Measurements from ENCODE around the gene GALNT17.

GALNT17 gene

GRCh38 chr7:71342202-71342601 is 210.3 kb downstream of the GALNT17 start:
- Histone ChIP-seq H3K36me3 (replicated peaks; ENCODE audit: low read depth, low read length) (no peaks in the 10 kb centered on the region), H3K4me3 (ENCODE audit: low read length) (no peak overlapping the region), H3K27ac (ENCODE audit: low read length) (no peak overlapping the region), H2AFZ (ENCODE audit: low read depth, low read length) (no peak overlapping the region), H3K4me1 (ENCODE audit: low read length) (no peaks in the 10 kb centered on the region), H4K20me1 (ENCODE audit: insufficient read depth, low read length) (no peaks in the 10 kb centered on the region), H3K9me3 (ENCODE audit: insufficient read depth, low read length) (no peaks in the 10 kb centered on the region), H3K9ac (ENCODE audit: low read length) (no peak overlapping the region), H3K79me2 (ENCODE audit: low read length) (no peaks in the 10 kb centered on the region), H3K27me3 (ENCODE audit: low read depth, low read length) (no peaks in the 10 kb centered on the region), H3K4me2 (ENCODE audit: low read length) (no peak overlapping the region)
- TF ChIP-seq CTCF (IDR thresholded peaks at IDR 0.05; ENCODE audit: low read depth, low read length) (no peak), EZH2phosphoT487 (IDR thresholded peaks at IDR 0.05; ENCODE audit: low read depth) (no peak)

DNA sequence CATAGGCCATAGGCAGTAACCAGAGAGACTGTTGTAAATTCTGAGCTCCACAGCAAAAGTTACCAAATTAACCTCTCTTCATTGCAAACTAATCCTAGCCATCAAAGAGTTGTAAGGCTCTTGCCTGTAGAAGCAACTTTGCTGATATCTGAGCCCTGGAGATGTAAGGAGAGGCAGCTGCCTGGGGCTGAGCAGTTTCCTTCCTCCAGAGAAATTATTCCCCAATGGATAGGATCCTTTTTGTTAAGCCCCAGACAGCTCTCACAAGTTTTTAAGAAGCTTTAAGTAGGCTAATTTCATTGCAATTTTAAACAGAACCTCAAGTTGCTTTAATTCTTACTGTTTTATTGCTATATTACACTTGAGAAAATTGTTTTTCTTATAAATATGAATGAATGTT is 211.1 kb downstream of the GALNT17 start:
- no peak overlapping the region for H3K9ac ChIP-seq (ENCODE audit: low read length)
- no peaks in the 10 kb centered on the region for H3K9me3 ChIP-seq (ENCODE audit: insufficient read depth, low read length)
- no peak overlapping the region for H3K27ac ChIP-seq (ENCODE audit: low read length)
- no peak for TF ChIP-seq CTCF (IDR thresholded peaks at IDR 0.05; ENCODE audit: low read depth, low read length)
- no peaks in the 10 kb centered on the region for H3K4me1 ChIP-seq (ENCODE audit: low read length)
- H2AFZ ChIP-seq (ENCODE audit: low read depth, low read length), result no peak overlapping the region
- H3K27me3 ChIP-seq (ENCODE audit: low read depth, low read length), result no peaks in the 10 kb centered on the region
- no peak overlapping the region for H3K4me2 ChIP-seq (ENCODE audit: low read length)
- H3K79me2 ChIP-seq (ENCODE audit: low read length), result no peaks in the 10 kb centered on the region
- no peaks in the 10 kb centered on the region for H4K20me1 ChIP-seq (ENCODE audit: insufficient read depth, low read length)
- no peaks in the 10 kb centered on the region for H3K36me3 ChIP-seq (replicated peaks; ENCODE audit: low read depth, low read length)
- no peak overlapping the region for H3K4me3 ChIP-seq (ENCODE audit: low read length)

- no peak overlapping the region for H3K9ac ChIP-seq (ENCODE audit: low read length)
- TF ChIP-seq CTCF (IDR thresholded peaks at IDR 0.05; ENCODE audit: low read depth, low read length), result no peak
- no peak for TF ChIP-seq EZH2phosphoT487 (IDR thresholded peaks at IDR 0.05; ENCODE audit: low read depth)
These were observed 211.9 kb downstream of the GALNT17 start for GRCh38 chr7:71343892-71344291.

DNA sequence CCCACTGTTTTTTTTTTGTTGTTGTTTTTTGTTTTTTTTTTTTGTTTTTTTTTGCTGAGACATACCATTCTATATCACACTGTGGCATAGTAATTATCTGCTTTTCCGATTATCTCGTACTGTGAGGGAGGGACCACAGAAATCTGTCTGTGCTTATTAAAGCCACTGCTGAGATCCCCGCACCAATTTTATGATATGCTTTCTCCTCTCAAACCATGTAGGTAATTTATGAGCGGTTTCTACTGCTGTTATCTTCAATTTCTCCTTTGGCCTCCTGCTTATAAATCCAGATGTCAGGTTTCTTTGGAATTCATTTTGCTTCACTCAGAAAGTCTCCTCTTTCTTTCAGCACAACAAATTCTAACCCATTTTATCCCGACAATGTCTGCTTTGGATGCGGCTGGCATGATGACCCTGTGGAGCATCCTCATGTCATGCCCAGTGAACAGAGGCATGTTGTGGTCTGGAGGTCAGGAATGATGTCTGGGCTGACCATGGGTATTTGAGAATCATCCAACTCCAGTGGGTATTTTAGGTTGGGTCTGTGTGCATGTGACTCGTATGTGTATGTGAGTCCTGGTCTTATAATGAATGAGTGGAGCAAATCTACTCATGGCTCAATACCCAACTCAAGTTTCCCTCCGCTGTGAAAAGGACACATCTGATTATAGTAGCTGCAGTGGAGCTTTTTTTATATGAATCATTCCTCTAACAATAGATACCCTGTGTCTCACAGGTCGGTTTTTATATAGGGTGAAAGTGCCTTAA is 213.4 kb downstream of the GALNT17 start:
- no peaks in the 10 kb centered on the region for H4K20me1 ChIP-seq (ENCODE audit: insufficient read depth, low read length)
- no peak overlapping the region for H3K9ac ChIP-seq (ENCODE audit: low read length)
- no peak overlapping the region for H2AFZ ChIP-seq (ENCODE audit: low read depth, low read length)
- H3K27ac ChIP-seq (ENCODE audit: low read length), result no peak overlapping the region
- H3K9me3 ChIP-seq (ENCODE audit: insufficient read depth, low read length), result no peaks in the 10 kb centered on the region
- TF ChIP-seq EZH2phosphoT487 (IDR thresholded peaks at IDR 0.05; ENCODE audit: low read depth) (no peak), CTCF (IDR thresholded peaks at IDR 0.05; ENCODE audit: low read depth, low read length) (no peak)
- no peaks in the 10 kb centered on the region for H3K4me1 ChIP-seq (ENCODE audit: low read length)
- H3K27me3 ChIP-seq (ENCODE audit: low read depth, low read length), result no peaks in the 10 kb centered on the region
- H3K36me3 ChIP-seq (replicated peaks; ENCODE audit: low read depth, low read length), result no peaks in the 10 kb centered on the region
- H3K79me2 ChIP-seq (ENCODE audit: low read length), result no peaks in the 10 kb centered on the region
- H3K4me2 ChIP-seq (ENCODE audit: low read length), result no peak overlapping the region
- no peak overlapping the region for H3K4me3 ChIP-seq (ENCODE audit: low read length)

More at GRCh38 chr7:71343892-71344291, 211.9 kb downstream of the GALNT17 start:
- H3K4me2 ChIP-seq (ENCODE audit: low read length), result no peak overlapping the region
- H3K4me3 ChIP-seq (ENCODE audit: low read length), result no peak overlapping the region
- no peaks in the 10 kb centered on the region for H3K4me1 ChIP-seq (ENCODE audit: low read length)
- no peaks in the 10 kb centered on the region for H3K27me3 ChIP-seq (ENCODE audit: low read depth, low read length)
- no peaks in the 10 kb centered on the region for H3K79me2 ChIP-seq (ENCODE audit: low read length)
- H3K9me3 ChIP-seq (ENCODE audit: insufficient read depth, low read length), result no peaks in the 10 kb centered on the region
- H3K27ac ChIP-seq (ENCODE audit: low read length), result no peak overlapping the region
- H4K20me1 ChIP-seq (ENCODE audit: insufficient read depth, low read length), result no peaks in the 10 kb centered on the region
- no peaks in the 10 kb centered on the region for H3K36me3 ChIP-seq (replicated peaks; ENCODE audit: low read depth, low read length)
- H2AFZ ChIP-seq (ENCODE audit: low read depth, low read length), result no peak overlapping the region
